KMS-11 (cell line): ENCODE results near the gene GTF3C1.

Experiments
- H2AFZ ChIP-seq: fragments of 200-600 bp; sonication (generic); 2 replicates; pipeline ENCODE4 v1.6.1; 2016; ENCODE audit warnings: antibody characterized with exemption, mixed run types, low read depth
- H3K27ac ChIP-seq: fragments of 200-600 bp; sonication (generic); 2 replicates; pipeline ENCODE4 v1.6.1; 2016; ENCODE audit warnings: mild to moderate bottlenecking, mixed run types
- H3K27me3 ChIP-seq: fragments of 200-600 bp; sonication (generic); 2 replicates; pipeline ENCODE4 v1.6.1; 2017; ENCODE audit warnings: mild to moderate bottlenecking, low read depth, mixed run types, moderate library complexity; ENCODE audit not compliant: insufficient read depth
- H3K36me3 ChIP-seq: fragments of 200-600 bp; sonication (generic); 2 replicates; pipeline ENCODE4 v1.6.1; 2017; ENCODE audit warnings: mild to moderate bottlenecking, mixed run types; ENCODE audit not compliant: insufficient read depth
- H3K4me1 ChIP-seq: fragments of 200-600 bp; sonication (generic); 2 replicates; pipeline ENCODE4 v1.6.1; 2016; ENCODE audit warnings: mild to moderate bottlenecking, low read depth, mixed run types; ENCODE audit not compliant: poor library complexity, severe bottlenecking
- H3K4me2 ChIP-seq: fragments of 200-600 bp; sonication (generic); 2 replicates; pipeline ENCODE4 v1.7.0; 2016; ENCODE audit warnings: mild to moderate bottlenecking, mixed run types
- H3K4me3 ChIP-seq: fragments of 200-600 bp; sonication (generic); IDR thresholded peaks from 2 replicates; pipeline ENCODE4 v1.6.1; 2017; ENCODE audit warnings: low read depth, low read length, mixed read lengths; ENCODE audit not compliant: insufficient read depth
- H3K79me2 ChIP-seq: fragments of 200-600 bp; sonication (generic); 2 replicates; pipeline ENCODE4 v1.6.1; 2016; ENCODE audit warnings: low read depth, mixed run types; ENCODE audit not compliant: insufficient read depth
- H3K9ac ChIP-seq: fragments of 200-600 bp; sonication (generic); 2 replicates; pipeline ENCODE4 v1.6.1; 2016; ENCODE audit warnings: mild to moderate bottlenecking, mixed run types
- H4K20me1 ChIP-seq: fragments of 200-600 bp; sonication (generic); 2 replicates; pipeline ENCODE4 v1.6.1; 2016; ENCODE audit warnings: mild to moderate bottlenecking, mixed run types; ENCODE audit not compliant: insufficient read depth
- TF ChIP-seq, protein P1 (sequence below): fragments of 200-600 bp; sonication (generic); conservative IDR thresholded peaks from 2 replicates; pipeline ENCODE4 v1.6.1; 2017; ENCODE audit warnings: low read depth, mild to moderate bottlenecking, antibody characterized with exemption, low read length, moderate library complexity, mixed read lengths

Gene GTF3C1

GRCh38 chr16:27481282-27481934, 68.3 kb downstream of the GTF3C1 start:
- Histone ChIP-seq H2AFZ (no peak overlapping the region), H3K9ac (no peak overlapping the region), H3K4me3 (no peak overlapping the region), H3K4me1 (no peaks in the 10 kb centered on the region), H3K79me2 (no peaks in the 10 kb centered on the region), H3K27me3 (no peaks in the 10 kb centered on the region), H3K4me2 (no peak overlapping the region), H4K20me1 (no peaks in the 10 kb centered on the region), H3K27ac (no peak overlapping the region), H3K36me3 (peaks cover 4% of the 10 kb centered on the region; the same call in 1 of the 2 replicates)
- TF ChIP-seq, protein P1, sequence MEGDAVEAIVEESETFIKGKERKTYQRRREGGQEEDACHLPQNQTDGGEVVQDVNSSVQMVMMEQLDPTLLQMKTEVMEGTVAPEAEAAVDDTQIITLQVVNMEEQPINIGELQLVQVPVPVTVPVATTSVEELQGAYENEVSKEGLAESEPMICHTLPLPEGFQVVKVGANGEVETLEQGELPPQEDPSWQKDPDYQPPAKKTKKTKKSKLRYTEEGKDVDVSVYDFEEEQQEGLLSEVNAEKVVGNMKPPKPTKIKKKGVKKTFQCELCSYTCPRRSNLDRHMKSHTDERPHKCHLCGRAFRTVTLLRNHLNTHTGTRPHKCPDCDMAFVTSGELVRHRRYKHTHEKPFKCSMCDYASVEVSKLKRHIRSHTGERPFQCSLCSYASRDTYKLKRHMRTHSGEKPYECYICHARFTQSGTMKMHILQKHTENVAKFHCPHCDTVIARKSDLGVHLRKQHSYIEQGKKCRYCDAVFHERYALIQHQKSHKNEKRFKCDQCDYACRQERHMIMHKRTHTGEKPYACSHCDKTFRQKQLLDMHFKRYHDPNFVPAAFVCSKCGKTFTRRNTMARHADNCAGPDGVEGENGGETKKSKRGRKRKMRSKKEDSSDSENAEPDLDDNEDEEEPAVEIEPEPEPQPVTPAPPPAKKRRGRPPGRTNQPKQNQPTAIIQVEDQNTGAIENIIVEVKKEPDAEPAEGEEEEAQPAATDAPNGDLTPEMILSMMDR: no peak

GRCh38 chr16:27480761-27481160, 69.0 kb downstream of the GTF3C1 start:
- Histone ChIP-seq H3K4me1 (no peaks in the 10 kb centered on the region), H3K27me3 (no peaks in the 10 kb centered on the region), H3K9ac (no peak overlapping the region), H2AFZ (no peak overlapping the region), H3K4me2 (no peak overlapping the region), H3K4me3 (no peak overlapping the region), H3K27ac (no peak overlapping the region), H4K20me1 (no peaks in the 10 kb centered on the region), H3K79me2 (no peaks in the 10 kb centered on the region), H3K36me3 (peaks cover under 1% of the 10 kb centered on the region; the same call in 1 of the 2 replicates)
- TF ChIP-seq, protein P1: no peak

- Histone ChIP-seq H2AFZ (no peak overlapping the region), H3K79me2 (no peaks in the 10 kb centered on the region), H3K9ac (no peak overlapping the region), H3K36me3 (peaks cover 3% of the 10 kb centered on the region; the same call in 1 of the 2 replicates), H4K20me1 (no peaks in the 10 kb centered on the region), H3K4me3 (no peak overlapping the region), H3K4me1 (no peaks in the 10 kb centered on the region), H3K27ac (no peak overlapping the region), H3K27me3 (no peaks in the 10 kb centered on the region), H3K4me2 (no peak overlapping the region)
- TF ChIP-seq, protein P1: no peak
Observed at GRCh38 chr16:27476240-27476639, 73.5 kb downstream of the GTF3C1 start.

- no peaks in the 10 kb centered on the region for H3K79me2 ChIP-seq
- no peak overlapping the region for H3K27ac ChIP-seq
- peaks cover 3% of the 10 kb centered on the region; the same call in 1 of the 2 replicates for H3K36me3 ChIP-seq
- H3K4me2 ChIP-seq: no peak overlapping the region
- H4K20me1 ChIP-seq: no peaks in the 10 kb centered on the region
- no peak overlapping the region for H3K9ac ChIP-seq
- no peak overlapping the region for H2AFZ ChIP-seq
- H3K27me3 ChIP-seq: no peaks in the 10 kb centered on the region
- H3K4me3 ChIP-seq: no peak overlapping the region
- H3K4me1 ChIP-seq: no peaks in the 10 kb centered on the region
- TF ChIP-seq, protein P1: no peak
Observed at GRCh38 chr16:27475561-27475960, 74.2 kb downstream of the GTF3C1 start.
